A549 (cell line): ENCODE measurements around the gene GOLGA6A. TPM values are rescaled to one million over a fixed set of nuclear protein-coding genes. Genes with fewer than 3 reads are reported as not detected.

Experiments used
- ATAC-seq, 2 experiments: fragments of 200-7000 bp in 1 of 2; fragments of >200 bp in 1 of 2; cut with Nextera tagmentation in 1 of 2; cut with Tn5 transposase in 1 of 2; 3 replicates each; pipeline versions ENCODE4 v1.8.0 to v1.9.1; 2018 to 2020; ENCODE audit warnings: mild to moderate bottlenecking in 1 of 2, moderate library complexity in 1 of 2
- CTCF ChIA-PET: fragments of 300-600 bp; sonication (Branson Sonifier 250); formaldehyde crosslinking; extraction: SDS; loops from one replicate; lab custom pipeline; 2021; ENCODE audit warnings: antibody characterized with exemption, inconsistent platforms; lab: Yijun Ruan, JAX
- POLR2A ChIA-PET: fragments of 350-600 bp; formaldehyde crosslinking; extraction: SDS; loops from one replicate; lab custom pipeline; 2021; ENCODE audit warnings: antibody characterized with exemption, inconsistent platforms; lab: Yijun Ruan, JAX
- DNase-seq, 2 experiments: peaks; one replicate each; pipeline versions ENCODE4 v3.0.0 to v3.0.0-alpha.2; 2011 to 2016; ENCODE audit warnings: low read depth in 1 of 2, low spot score in 1 of 2
- FAIRE-seq: peaks from 2 replicates; lab custom pipeline; 2011; peaks lifted over from hg19 to GRCh38; lab: Jason Lieb, UNC
- H3K27ac ChIP-seq, 2 experiments: fragments of >200 bp; sonication (Bioruptor Twin); formaldehyde crosslinking; 3 replicates each; pipeline ENCODE4 v1.5.1; 2016 to 2017
- H3K4me1 ChIP-seq: fragments of >200 bp; sonication (Bioruptor Twin); formaldehyde crosslinking; 3 replicates; pipeline ENCODE4 v1.6.1; 2016
- H3K4me2 ChIP-seq: fragments of >200 bp; sonication (Bioruptor Twin); formaldehyde crosslinking; 3 replicates; pipeline ENCODE4 v1.6.1; 2016
- H3K4me3 ChIP-seq: fragments of >200 bp; sonication (Bioruptor Twin); formaldehyde crosslinking; 3 replicates; pipeline ENCODE4 v1.5.1; 2016
- H3K9me3 ChIP-seq: fragments of >200 bp; sonication (Bioruptor Twin); formaldehyde crosslinking; 3 replicates; pipeline ENCODE4 v1.6.1; 2016
- BHLHE40 ChIP-seq: IDR thresholded peaks from 2 replicates; pipeline ENCODE4 v1.6.1; 2012; ENCODE audit warnings: low read depth, low read length, inconsistent platforms
- ESRRA ChIP-seq: fragments of 150-350 bp; IDR thresholded peaks from 2 replicates; pipeline ENCODE4 v1.6.1; 2014; ENCODE audit warnings: mild to moderate bottlenecking, low read length, borderline replicate concordance
- FOSB ChIP-seq: fragments of 250-450 bp; sonication (Bioruptor Pico); IDR thresholded peaks from 2 replicates; pipeline ENCODE4 v1.5.0; 2020; ENCODE audit warnings: mild to moderate bottlenecking, moderate library complexity
- FOSL2 ChIP-seq, 2 experiments: fragments of 450-650 bp in 1 of 2; fragments of >200 bp in 1 of 2; sonication (Bioruptor Twin) in 1 of 2; formaldehyde crosslinking; IDR thresholded peaks; 2 replicates each; pipeline versions ENCODE4 v1.5.0 to v1.6.1; 2016 to 2020; ENCODE audit warnings: mild to moderate bottlenecking in 1 of 2, moderate library complexity in 1 of 2
- HDAC2 ChIP-seq: fragments of 200-600 bp; sonication (generic); IDR thresholded peaks from 2 replicates; pipeline ENCODE4 v1.6.1; 2016
- HEYL ChIP-seq: fragments of 250-450 bp; sonication (Bioruptor Pico); IDR thresholded peaks from 2 replicates; pipeline ENCODE4 v1.8.0; 2021; ENCODE audit warnings: mild to moderate bottlenecking, moderate library complexity
- HOXB13 ChIP-seq: fragments of 250-450 bp; sonication (Bioruptor Pico); IDR thresholded peaks from 2 replicates; pipeline ENCODE4 v1.5.0; 2020; ENCODE audit warnings: low read depth, mild to moderate bottlenecking, moderate library complexity
- KDM5A ChIP-seq: fragments of 200-600 bp; sonication (generic); IDR thresholded peaks from 2 replicates; pipeline ENCODE4 v1.6.1; 2016; ENCODE audit warnings: antibody characterized with exemption, mild to moderate bottlenecking
- NPAS2 ChIP-seq: fragments of 250-450 bp; sonication (Bioruptor Pico); IDR thresholded peaks from 2 replicates; pipeline ENCODE4 v1.8.0; 2022; ENCODE audit warnings: mild to moderate bottlenecking, moderate library complexity, borderline replicate concordance
- RAD21 ChIP-seq, 2 experiments: fragments of >200 bp in 1 of 2; sonication (Bioruptor Twin) in 1 of 2; formaldehyde crosslinking in 1 of 2; IDR thresholded peaks in 1 of 2; conservative IDR thresholded peaks in 1 of 2; 2 replicates in 1 of 2; 3 replicates in 1 of 2; pipeline ENCODE4 v1.6.1; 2012 to 2018; ENCODE audit warnings: inconsistent platforms in 1 of 2
- RARB ChIP-seq: fragments of 250-450 bp; sonication (Bioruptor Pico); IDR thresholded peaks from 2 replicates; pipeline ENCODE4 v1.8.0; 2021; ENCODE audit warnings: mild to moderate bottlenecking, moderate library complexity
- RNF2 ChIP-seq: fragments of 200-600 bp; sonication (generic); IDR thresholded peaks from 2 replicates; pipeline ENCODE4 v1.6.1; 2016; ENCODE audit warnings: low read depth, mild to moderate bottlenecking, antibody characterized with exemption, moderate library complexity, borderline replicate concordance
- TFCP2L1 ChIP-seq: fragments of 250-450 bp; sonication (Bioruptor Pico); IDR thresholded peaks from 2 replicates; pipeline ENCODE4 v1.5.0; 2021; ENCODE audit warnings: mild to moderate bottlenecking
- TP53 ChIP-seq: fragments of 250-450 bp; sonication (Bioruptor Pico); IDR thresholded peaks from 2 replicates; pipeline ENCODE4 v1.5.0; 2021; ENCODE audit warnings: mild to moderate bottlenecking, moderate library complexity
- USF2 ChIP-seq: fragments of 450-650 bp; IDR thresholded peaks from 2 replicates; pipeline ENCODE4 v1.6.1; 2014; ENCODE audit warnings: antibody characterized with exemption
- ZSCAN20 ChIP-seq: fragments of 250-450 bp; sonication (Bioruptor Pico); IDR thresholded peaks from 2 replicates; pipeline ENCODE4 v1.8.0; 2022; ENCODE audit warnings: mild to moderate bottlenecking, moderate library complexity
- WGBS: methylation state at CpG from one replicate; pipeline ENCODE4 v1.1.6; 2017; ENCODE audit errors: missing lambda C conversion rate; 5-methylcytosine and 5-hydroxymethylcytosine counted together
- polyA plus RNA-seq, 4 experiments: library from polyadenylated mRNA; depleted of rRNA in 3 of 4; stranded (reverse); fragments of >200 nt; fragmentation: RNase III in 1 of 4; extraction: RNeasy Plus Mini Kit Qiagen cat#74134 plus additional on column Dnase treatment in 1 of 4; gene quantifications; 2 replicates in 3 of 4; 3 replicates in 1 of 4; pipeline ENCODE4 v1.2.3, GENCODE V29; 2011 to 2017
- TF ChIP-seq, protein P1 (sequence below): IDR thresholded peaks from 2 replicates; pipeline ENCODE4 v1.6.1; 2012
- TF ChIP-seq, protein P2 (sequence below): IDR thresholded peaks from 2 replicates; pipeline ENCODE4 v1.6.1; 2012

GOLGA6A gene
- polyA plus RNA-seq, 2 of the 4 experiments (the other 2 are of a cell fraction): 0.03 to 0.05 TPM

- Histone ChIP-seq H3K4me2 (no peak overlapping the region), H3K27ac (no peak overlapping the region), H3K4me1 (peaks cover 11% of the 10 kb centered on the region; the same call in 2 of the 3 replicates), H3K9me3 (no peaks in the 10 kb centered on the region), H3K4me3 (no peak overlapping the region)
- WGBS: 81% methylated on average over 4 of the region's 4 CpGs
- ChIA-PET CTCF (interaction anchor here (0.9 kb wide), 1 partner anchor 184 kb away, joined by 5 read pairs; no protein-coding TSS in a partner anchor), POLR2A (no interaction called here)
- no peak for DNase-seq
- no peak for ATAC-seq
- FAIRE-seq: no peak
- no peak for TF ChIP-seq FOSB (CRISPR knock-in tag)
- no peak for TF ChIP-seq ESRRA
- no peak for TF ChIP-seq HEYL (CRISPR knock-in tag)
- TF ChIP-seq, protein P1, sequence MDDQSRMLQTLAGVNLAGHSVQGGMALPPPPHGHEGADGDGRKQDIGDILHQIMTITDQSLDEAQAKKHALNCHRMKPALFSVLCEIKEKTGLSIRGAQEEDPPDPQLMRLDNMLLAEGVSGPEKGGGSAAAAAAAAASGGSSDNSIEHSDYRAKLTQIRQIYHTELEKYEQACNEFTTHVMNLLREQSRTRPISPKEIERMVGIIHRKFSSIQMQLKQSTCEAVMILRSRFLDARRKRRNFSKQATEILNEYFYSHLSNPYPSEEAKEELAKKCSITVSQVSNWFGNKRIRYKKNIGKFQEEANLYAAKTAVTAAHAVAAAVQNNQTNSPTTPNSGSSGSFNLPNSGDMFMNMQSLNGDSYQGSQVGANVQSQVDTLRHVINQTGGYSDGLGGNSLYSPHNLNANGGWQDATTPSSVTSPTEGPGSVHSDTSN: no peak
- TF ChIP-seq USF2: no peak
Observed at GRCh38 chr15:74123658-74124057, 41.3 kb upstream of the GOLGA6A start.

- FAIRE-seq (no peak), DNase-seq (no peak), ATAC-seq (no peak)
- Histone ChIP-seq H3K4me3 (no peak overlapping the region), H3K4me1 (peaks cover 8% of the 10 kb centered on the region; the same call in 2 of the 3 replicates), H3K27ac (no peak overlapping the region), H3K9me3 (no peaks in the 10 kb centered on the region), H3K4me2 (no peak overlapping the region)
- POLR2A ChIA-PET: no interaction called here
- 86% methylated on average over 4 of the region's 4 CpGs for WGBS
- no peak for TF ChIP-seq RNF2
- CTCF ChIA-PET: interaction anchor here (1.1 to 1.6 kb wide), 6 partner anchors 69 to 200 kb away, joined by 3 to 9 read pairs (median 5); no protein-coding TSS in a partner anchor
Observed at GRCh38 chr15:74123131-74123429, 40.7 kb upstream of the GOLGA6A start.

- TF ChIP-seq HEYL (CRISPR knock-in tag) (no peak), BHLHE40 (no peak), FOSL2 (IDR thresholded peaks at IDR 0.05) (no peak), FOSL2 (CRISPR knock-in tag; IDR thresholded peaks at IDR 0.05) (no peak), RNF2 (no peak), TP53 (CRISPR knock-in tag) (no peak), KDM5A (no peak), ESRRA (no peak), RARB (CRISPR knock-in tag) (no peak), HOXB13 (no peak), TFCP2L1 (CRISPR knock-in tag) (no peak), RAD21 (conservative IDR thresholded peaks at IDR 0.05 in 1 of 2, IDR thresholded peaks at IDR 0.05 in 1 of 2) (no peak), HDAC2 (no peak), NPAS2 (CRISPR knock-in tag) (no peak), USF2 (no peak), ZSCAN20 (CRISPR knock-in tag) (no peak)
- TF ChIP-seq, protein P2, sequence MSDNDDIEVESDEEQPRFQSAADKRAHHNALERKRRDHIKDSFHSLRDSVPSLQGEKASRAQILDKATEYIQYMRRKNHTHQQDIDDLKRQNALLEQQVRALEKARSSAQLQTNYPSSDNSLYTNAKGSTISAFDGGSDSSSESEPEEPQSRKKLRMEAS: no peak
- TF ChIP-seq, protein P1: no peak
- no peak for ATAC-seq
- no peak for DNase-seq
- no peak for FAIRE-seq
- ChIA-PET POLR2A (no interaction called here), CTCF (interaction anchor here (1.1 to 1.6 kb wide), 7 partner anchors 68 to 201 kb away, joined by 3 to 9 read pairs (median 5); no protein-coding TSS in a partner anchor)
- H3K9me3 ChIP-seq: no peaks in the 10 kb centered on the region
- 53% methylated on average over 5 of the region's 5 CpGs for WGBS
- no peak overlapping the region for H3K4me2 ChIP-seq
- peaks cover 8% of the 10 kb centered on the region; the same call in 2 of the 3 replicates for H3K4me1 ChIP-seq
- no peak overlapping the region for H3K4me3 ChIP-seq
- no peak overlapping the region for H3K27ac ChIP-seq
Observed at GRCh38 chr15:74122403-74123130, 40.2 kb upstream of the GOLGA6A start.
